Skin epidermis (tissue), 12 donors: ENCODE data around the gene PGM2.

Source experiments
- H3K27ac ChIP-seq, 21 experiments: fragments of 200-600 bp; sonication (generic) in 11 of 21; one replicate each; pipeline ENCODE4 v1.5.0; 2020; ENCODE audit warnings: mild to moderate bottlenecking in 3 of 21, inconsistent platforms in 2 of 21, moderate library complexity in 2 of 21
- H3K4me3 ChIP-seq, 7 experiments: fragments of 200-600 bp; sonication (generic) in 2 of 7; one replicate each; pipeline ENCODE4 v1.5.0; 2020; ENCODE audit warnings: inconsistent platforms in 2 of 7, mild to moderate bottlenecking in 2 of 7, moderate library complexity in 1 of 7

Gene PGM2

GRCh38 chr4:37891260-37892159, 65.0 kb downstream of the PGM2 start:
- peak overlapping the region in 20 of 21 experiments; percentile 5 to 90 (median 77) for H3K27ac ChIP-seq
- H3K4me3 ChIP-seq: peak overlapping the region; percentile 55 to 88 (median 81)

- peak overlapping the region in 4 of 21 experiments; percentile 3 to 85 (median 72) for H3K27ac ChIP-seq
These were observed 66.2 kb downstream of the PGM2 start for GRCh38 chr4:37892641-37893040.

DNA sequence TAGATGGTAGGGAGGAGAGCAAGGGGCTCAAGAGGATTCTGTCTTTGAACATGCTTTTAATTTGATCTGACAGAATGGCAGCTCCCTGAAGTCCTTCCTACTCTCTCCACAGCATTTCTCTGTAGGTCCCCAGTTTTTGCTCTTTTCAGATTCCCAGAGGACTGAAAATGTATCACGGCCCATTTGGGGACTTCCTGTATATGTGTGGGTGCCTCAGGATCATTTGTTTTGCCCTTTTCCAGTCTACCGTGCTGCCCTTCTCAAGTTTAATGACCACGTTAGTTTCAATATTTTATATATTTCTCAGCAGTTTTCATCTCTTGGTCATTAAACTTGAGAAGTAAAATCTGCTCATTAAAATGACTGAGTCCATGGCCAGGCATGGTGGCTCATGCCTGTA, 66.7 kb downstream of the PGM2 start:
- H3K27ac ChIP-seq: peak overlapping the region in 2 of 21 experiments; percentile 65 to 85
- no peak overlapping the region for H3K4me3 ChIP-seq

More at GRCh38 chr4:37892641-37893040, 66.2 kb downstream of the PGM2 start:
- no peak overlapping the region for H3K4me3 ChIP-seq

- Histone ChIP-seq H3K4me3 (no peak overlapping the region), H3K27ac (no peak overlapping the region)
These were observed 68.8 kb downstream of the PGM2 start for GRCh38 chr4:37895271-37895670.

DNA sequence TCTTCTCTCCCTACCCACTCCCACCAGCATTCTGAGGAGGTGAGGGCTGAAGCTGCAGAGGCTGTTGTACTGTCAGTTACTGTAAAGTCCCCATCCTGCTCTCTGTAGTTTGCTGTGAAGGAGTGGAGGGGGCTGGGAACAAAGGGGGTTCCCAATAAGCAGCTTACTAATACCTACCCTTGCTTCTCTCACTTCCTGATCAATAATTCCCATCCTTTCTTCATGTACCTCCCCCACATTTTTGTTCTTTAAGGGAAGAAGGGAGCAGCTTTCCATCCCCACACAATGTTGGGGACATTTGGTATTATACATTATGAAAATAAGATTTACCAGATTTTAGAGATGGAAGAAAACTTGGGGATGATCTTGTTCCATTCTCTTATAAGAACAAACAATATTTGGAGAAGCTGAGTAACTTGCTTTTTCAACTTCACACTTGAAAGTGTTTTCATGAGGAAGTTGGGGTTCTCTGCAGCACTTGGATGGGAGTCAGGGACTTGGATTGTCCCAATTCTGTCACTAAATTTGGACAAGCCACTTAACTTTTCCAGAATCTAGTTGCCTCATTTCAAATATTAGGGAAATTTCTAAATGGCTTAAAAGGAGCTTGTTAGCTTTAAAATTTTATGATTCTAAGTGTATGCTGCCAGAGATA, 69.8 kb downstream of the PGM2 start:
- H3K27ac ChIP-seq: no peak overlapping the region
- H3K4me3 ChIP-seq: no peak overlapping the region

GRCh38 chr4:37902212-37902611, 75.7 kb downstream of the PGM2 start:
- Histone ChIP-seq H3K4me3 (no peak overlapping the region), H3K27ac (no peak overlapping the region)

GRCh38 chr4:37902738-37903693, 76.5 kb downstream of the PGM2 start:
- H3K27ac ChIP-seq: no peak overlapping the region
- H3K4me3 ChIP-seq: no peak overlapping the region

DNA sequence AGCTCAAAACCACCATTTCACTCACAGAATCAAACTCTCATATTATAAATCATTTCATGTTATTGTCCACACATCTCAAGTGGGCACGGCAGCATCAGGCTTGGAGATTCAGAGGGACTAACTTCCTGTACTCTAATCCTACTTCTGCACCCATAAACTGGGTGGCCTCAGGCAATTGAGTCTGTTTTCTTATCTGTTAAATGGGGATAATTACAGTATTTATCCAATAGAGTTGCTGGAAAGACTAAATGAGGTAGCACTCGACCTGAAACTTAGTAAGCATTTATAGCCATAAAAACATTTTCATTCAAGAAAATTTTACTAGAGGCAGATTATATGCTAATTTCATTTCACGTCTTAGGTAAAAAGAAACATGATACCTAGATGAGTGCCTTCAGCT, 77.4 kb downstream of the PGM2 start:
- no peak overlapping the region for H3K4me3 ChIP-seq

GRCh38 chr4:37904824-37905223, 78.3 kb downstream of the PGM2 start:
- no peak overlapping the region for H3K4me3 ChIP-seq
- no peak overlapping the region for H3K27ac ChIP-seq

More for the DNA sequence above, 77.4 kb downstream of the PGM2 start:
- H3K27ac ChIP-seq: no peak overlapping the region

- Histone ChIP-seq H3K27ac (no peak overlapping the region), H3K4me3 (no peak overlapping the region)
These were observed 79.2 kb downstream of the PGM2 start for GRCh38 chr4:37905533-37906169.

DNA sequence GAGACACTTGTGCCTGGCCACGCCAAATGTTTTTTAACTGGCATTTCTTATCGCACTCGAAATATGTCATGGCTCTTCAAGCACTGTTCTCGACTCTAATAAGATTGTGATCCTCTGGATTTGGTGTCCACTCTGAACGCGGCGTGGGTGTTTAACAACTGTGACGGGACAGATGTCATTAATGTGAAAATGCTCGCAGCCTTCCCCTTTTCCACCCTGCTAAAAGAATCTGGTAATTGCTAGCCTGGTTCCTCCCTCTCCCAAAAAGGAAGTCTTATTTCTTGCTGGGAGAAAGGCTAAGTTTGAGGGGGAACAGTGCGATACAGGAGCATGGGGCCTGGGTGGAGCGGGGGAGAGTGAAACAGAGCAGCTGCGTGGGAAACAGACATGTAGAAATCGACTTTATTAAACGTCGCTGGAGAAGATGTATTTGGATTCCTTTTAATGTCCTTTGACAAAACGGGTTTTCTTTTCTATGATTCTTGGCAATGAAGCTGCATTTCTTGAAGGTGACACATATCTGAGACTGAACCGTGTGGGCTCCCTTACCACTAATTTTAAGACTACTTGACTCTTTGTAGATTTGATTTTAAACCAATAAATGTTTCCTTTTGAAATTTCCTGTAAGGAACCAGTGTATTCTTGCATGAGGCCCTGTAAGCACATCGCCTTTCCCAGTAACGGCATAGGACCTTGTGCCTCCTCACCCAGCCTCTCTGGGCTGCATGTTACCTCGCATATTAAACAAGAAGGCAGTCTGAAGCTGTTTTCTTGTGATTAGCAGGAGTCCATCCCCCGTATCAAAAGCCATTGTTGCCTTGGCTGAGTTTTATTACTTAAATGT, 82.2 kb downstream of the PGM2 start:
- no peak overlapping the region for H3K4me3 ChIP-seq
- H3K27ac ChIP-seq: peak overlapping the region in 1 of 21 experiments; percentile 2

GRCh38 chr4:37909332-37910090, 83.0 kb downstream of the PGM2 start:
- Histone ChIP-seq H3K27ac (no peak overlapping the region), H3K4me3 (no peak overlapping the region)

GRCh38 chr4:37910091-37910486, 83.6 kb downstream of the PGM2 start:
- no peak overlapping the region for H3K27ac ChIP-seq
- no peak overlapping the region for H3K4me3 ChIP-seq
